HEK293 (cell line): ENCODE results near the gene DNAJC17.

ENCODE experiments used
- CTCF ChIA-PET: fragments of 350-600 bp; formaldehyde crosslinking; extraction: SDS; loops from one replicate; lab custom pipeline; 2021; ENCODE audit warnings: antibody characterized with exemption; lab: Yijun Ruan, JAX
- POLR2A ChIA-PET: fragments of 300-600 bp; formaldehyde crosslinking; extraction: SDS; loops from one replicate; lab custom pipeline; 2020; ENCODE audit warnings: antibody characterized with exemption, inconsistent platforms; lab: Yijun Ruan, JAX
- H3K27ac ChIP-seq: fragments of 200-500 bp; sonication (Bioruptor generic); 2 replicates; pipeline ENCODE4 v1.5.1; 2014; ENCODE audit warnings: low read depth, low read length, control low read depth, inconsistent platforms; ENCODE audit errors: extremely low read depth
- H3K36me3 ChIP-seq, 2 experiments: fragments of 200-500 bp in 1 of 2; sonication (Bioruptor generic) in 1 of 2; 1 replicate in 1 of 2; 2 replicates in 1 of 2; pipeline ENCODE4 v1.5.1; 2014 to 2017; ENCODE audit warnings: inconsistent platforms in 2 of 2, low read length in 2 of 2; ENCODE audit not compliant: control insufficient read depth in 2 of 2, insufficient read depth in 1 of 2
- H3K4me1 ChIP-seq: fragments of 200-500 bp; sonication (Bioruptor generic); 2 replicates; pipeline ENCODE4 v1.5.1; 2014; ENCODE audit warnings: mild to moderate bottlenecking, low read length, inconsistent platforms; ENCODE audit not compliant: control insufficient read depth, insufficient read depth
- H3K4me3 ChIP-seq: 2 replicates; pipeline ENCODE4 v1.5.1; 2011; ENCODE audit warnings: low read depth, mild to moderate bottlenecking, control low read depth, low read length, moderate library complexity
- H3K9me3 ChIP-seq: fragments of 200-500 bp; sonication (Bioruptor generic); 2 replicates; pipeline ENCODE4 v1.5.1; 2014; ENCODE audit warnings: low read depth, low read length, inconsistent platforms; ENCODE audit not compliant: control insufficient read depth, insufficient read depth
- BCL11B ChIP-seq: fragments of 450-650 bp; formaldehyde crosslinking; IDR thresholded peaks from 2 replicates; pipeline ENCODE4 v1.5.1; 2016; ENCODE audit warnings: low read depth, missing biosample characterization, missing genetic modification characterization
- GFI1B ChIP-seq: fragments of 450-650 bp; formaldehyde crosslinking; IDR thresholded peaks from 2 replicates; pipeline ENCODE4 v1.5.1; 2016; ENCODE audit warnings: missing biosample characterization, missing genetic modification characterization
- GLIS2 ChIP-seq: fragments of 450-650 bp; formaldehyde crosslinking; IDR thresholded peaks from 2 replicates; pipeline ENCODE4 v1.5.1; 2016; ENCODE audit warnings: missing biosample characterization, missing genetic modification characterization
- IKZF3 ChIP-seq: fragments of 450-650 bp; IDR thresholded peaks from 2 replicates; pipeline ENCODE4 v1.5.0; 2018; ENCODE audit warnings: missing biosample characterization, mild to moderate bottlenecking, missing genetic modification characterization, moderate library complexity
- KLF1 ChIP-seq: fragments of 450-650 bp; formaldehyde crosslinking; IDR thresholded peaks from 2 replicates; pipeline ENCODE4 v1.5.1; 2016; ENCODE audit warnings: missing biosample characterization, missing genetic modification characterization
- KLF9 ChIP-seq: fragments of 450-650 bp; formaldehyde crosslinking; IDR thresholded peaks from 2 replicates; pipeline ENCODE4 v1.5.1; 2016; ENCODE audit warnings: missing biosample characterization, missing genetic modification characterization, low read depth
- SCRT2 ChIP-seq: fragments of 450-650 bp; formaldehyde crosslinking; IDR thresholded peaks from 2 replicates; pipeline ENCODE4 v1.5.1; 2016; ENCODE audit warnings: missing biosample characterization, missing genetic modification characterization
- SP3 ChIP-seq: fragments of 450-650 bp; formaldehyde crosslinking; IDR thresholded peaks from 2 replicates; pipeline ENCODE4 v1.5.1; 2016; ENCODE audit warnings: missing biosample characterization, missing genetic modification characterization
- SP7 ChIP-seq: fragments of 450-650 bp; formaldehyde crosslinking; IDR thresholded peaks from 2 replicates; pipeline ENCODE4 v1.5.1; 2016; ENCODE audit warnings: missing biosample characterization, missing genetic modification characterization
- TCF7L2 ChIP-seq: IDR thresholded peaks from 2 replicates; pipeline ENCODE4 v1.6.1; 2011; ENCODE audit warnings: low read depth, mild to moderate bottlenecking, inconsistent platforms, low read length, moderate library complexity, borderline replicate concordance
- ZBTB48 ChIP-seq: fragments of 450-650 bp; formaldehyde crosslinking; IDR thresholded peaks from 2 replicates; pipeline ENCODE4 v1.5.1; 2016; ENCODE audit warnings: missing biosample characterization, missing genetic modification characterization
- ZEB2 ChIP-seq: fragments of 450-650 bp; formaldehyde crosslinking; IDR thresholded peaks from 2 replicates; pipeline ENCODE4 v1.5.1; 2016; ENCODE audit warnings: missing biosample characterization, missing genetic modification characterization
- ZIC2 ChIP-seq: fragments of 450-650 bp; formaldehyde crosslinking; IDR thresholded peaks from 2 replicates; pipeline ENCODE4 v1.5.1; 2016; ENCODE audit warnings: missing biosample characterization, missing genetic modification characterization
- ZNF10 ChIP-seq: fragments of 450-650 bp; formaldehyde crosslinking; IDR thresholded peaks from 2 replicates; pipeline ENCODE4 v1.5.1; 2017; ENCODE audit warnings: missing biosample characterization, missing genetic modification characterization
- ZNF112 ChIP-seq: fragments of 450-650 bp; formaldehyde crosslinking; IDR thresholded peaks from 2 replicates; pipeline ENCODE4 v1.5.0; 2017; ENCODE audit warnings: missing biosample characterization, missing genetic modification characterization
- ZNF121 ChIP-seq: fragments of 450-650 bp; formaldehyde crosslinking; IDR thresholded peaks from 2 replicates; pipeline ENCODE4 v1.5.1; 2016; ENCODE audit warnings: missing biosample characterization, missing genetic modification characterization
- ZNF138 ChIP-seq: fragments of 450-650 bp; formaldehyde crosslinking; IDR thresholded peaks from 2 replicates; pipeline ENCODE4 v1.5.1; 2016; ENCODE audit warnings: missing biosample characterization, missing genetic modification characterization, borderline replicate concordance
- ZNF169 ChIP-seq: fragments of 450-650 bp; formaldehyde crosslinking; IDR thresholded peaks from 2 replicates; pipeline ENCODE4 v1.5.1; 2016; ENCODE audit warnings: missing biosample characterization, missing genetic modification characterization
- ZNF354C ChIP-seq: fragments of 450-650 bp; formaldehyde crosslinking; IDR thresholded peaks from 2 replicates; pipeline ENCODE4 v1.5.1; 2016; ENCODE audit warnings: missing biosample characterization, missing genetic modification characterization, low read depth, borderline replicate concordance
- ZNF394 ChIP-seq: fragments of 450-650 bp; formaldehyde crosslinking; IDR thresholded peaks from 2 replicates; pipeline ENCODE4 v1.5.1; 2016; ENCODE audit warnings: missing biosample characterization, missing genetic modification characterization, mild to moderate bottlenecking, moderate library complexity, borderline replicate concordance
- ZNF510 ChIP-seq: fragments of 450-650 bp; formaldehyde crosslinking; IDR thresholded peaks from 2 replicates; pipeline ENCODE4 v1.5.1; 2018; ENCODE audit warnings: mild to moderate bottlenecking, missing genetic modification characterization, missing biosample characterization; ENCODE audit not compliant: insufficient replicate concordance
- ZNF626 ChIP-seq: fragments of 450-650 bp; sonication (Bioruptor Pico); formaldehyde crosslinking; IDR thresholded peaks from 2 replicates; pipeline ENCODE4 v1.5.1; 2018; ENCODE audit warnings: missing biosample characterization, missing genetic modification characterization, inconsistent platforms
- ZNF707 ChIP-seq: fragments of 450-650 bp; formaldehyde crosslinking; IDR thresholded peaks from 2 replicates; pipeline ENCODE4 v1.5.1; 2016; ENCODE audit warnings: missing biosample characterization, missing genetic modification characterization
- ZNF777 ChIP-seq: fragments of 450-650 bp; formaldehyde crosslinking; IDR thresholded peaks from 2 replicates; pipeline ENCODE4 v1.5.1; 2017; ENCODE audit warnings: missing biosample characterization, missing genetic modification characterization, borderline replicate concordance
- TF ChIP-seq, protein P1 (sequence below): fragments of 450-650 bp; formaldehyde crosslinking; IDR thresholded peaks from 2 replicates; pipeline ENCODE4 v1.5.1; 2016; ENCODE audit warnings: missing biosample characterization, missing genetic modification characterization, low read depth
- TF ChIP-seq, protein P2 (sequence below): fragments of 450-650 bp; formaldehyde crosslinking; IDR thresholded peaks from 2 replicates; pipeline ENCODE4 v1.5.1; 2017; ENCODE audit warnings: missing biosample characterization, missing genetic modification characterization
- TF ChIP-seq, protein P3 (sequence below): fragments of 450-650 bp; formaldehyde crosslinking; IDR thresholded peaks from 2 replicates; pipeline ENCODE4 v1.5.1; 2016; ENCODE audit warnings: missing biosample characterization, missing genetic modification characterization
- TF ChIP-seq, protein P4 (sequence below): IDR thresholded peaks from 2 replicates; pipeline ENCODE4 v1.6.1; 2011; ENCODE audit warnings: mild to moderate bottlenecking, low read depth, low read length, borderline replicate concordance

DNAJC17 gene

DNA sequence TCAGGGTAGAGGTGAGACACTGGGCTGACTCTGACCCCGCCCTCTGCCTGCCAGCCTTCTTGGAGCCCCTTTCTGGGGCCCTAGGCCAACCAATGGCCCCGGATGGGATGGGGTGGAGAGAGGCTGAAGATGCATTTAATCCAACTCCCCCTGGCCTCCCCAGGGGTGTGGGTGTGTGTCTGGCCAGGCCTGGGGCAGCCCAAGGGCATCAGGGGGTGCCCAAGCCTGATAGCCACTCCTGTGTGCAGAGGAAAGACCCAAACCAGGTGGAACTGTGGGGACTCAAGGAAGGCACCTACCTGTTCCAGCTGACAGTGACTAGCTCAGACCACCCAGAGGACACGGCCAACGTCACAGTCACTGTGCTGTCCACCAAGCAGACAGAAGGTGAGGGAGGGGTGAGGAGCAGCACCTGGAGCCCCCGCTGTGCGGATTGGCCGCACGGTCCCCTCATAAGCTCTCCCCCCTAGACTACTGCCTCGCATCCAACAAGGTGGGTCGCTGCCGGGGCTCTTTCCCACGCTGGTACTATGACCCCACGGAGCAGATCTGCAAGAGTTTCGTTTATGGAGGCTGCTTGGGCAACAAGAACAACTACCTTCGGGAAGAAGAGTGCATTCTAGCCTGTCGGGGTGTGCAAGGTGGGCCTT is 46.1 kb upstream of the DNAJC17 start:
- H3K27ac ChIP-seq, result no peak overlapping the region
- no peaks in the 10 kb centered on the region for H3K9me3 ChIP-seq
- POLR2A ChIA-PET, result interaction anchor here (2.1 kb wide), 1 partner anchor 41 kb away, joined by 4 read pairs; the partner anchor contains the start of gene VPS18
- H3K4me1 ChIP-seq, result no peaks in the 10 kb centered on the region
- CTCF ChIA-PET, result interaction anchor here (7.7 kb wide), 1 partner anchor 42 kb away, joined by 117 read pairs; the partner anchor contains the start of gene VPS18
- TF ChIP-seq BCL11B (tag by site-specific recombination) (no peak), ZNF354C (tag by site-specific recombination) (no peak), ZEB2 (no peak), ZNF777 (tag by site-specific recombination) (no peak), ZNF510 (no peak), ZNF626 (no peak), ZNF10 (no peak), ZNF138 (tag by site-specific recombination) (no peak), KLF9 (tag by site-specific recombination) (no peak)
- TF ChIP-seq, protein P1, sequence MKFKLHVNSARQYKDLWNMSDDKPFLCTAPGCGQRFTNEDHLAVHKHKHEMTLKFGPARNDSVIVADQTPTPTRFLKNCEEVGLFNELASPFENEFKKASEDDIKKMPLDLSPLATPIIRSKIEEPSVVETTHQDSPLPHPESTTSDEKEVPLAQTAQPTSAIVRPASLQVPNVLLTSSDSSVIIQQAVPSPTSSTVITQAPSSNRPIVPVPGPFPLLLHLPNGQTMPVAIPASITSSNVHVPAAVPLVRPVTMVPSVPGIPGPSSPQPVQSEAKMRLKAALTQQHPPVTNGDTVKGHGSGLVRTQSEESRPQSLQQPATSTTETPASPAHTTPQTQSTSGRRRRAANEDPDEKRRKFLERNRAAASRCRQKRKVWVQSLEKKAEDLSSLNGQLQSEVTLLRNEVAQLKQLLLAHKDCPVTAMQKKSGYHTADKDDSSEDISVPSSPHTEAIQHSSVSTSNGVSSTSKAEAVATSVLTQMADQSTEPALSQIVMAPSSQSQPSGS (tag by site-specific recombination), result no peak
- TF ChIP-seq, protein P2, sequence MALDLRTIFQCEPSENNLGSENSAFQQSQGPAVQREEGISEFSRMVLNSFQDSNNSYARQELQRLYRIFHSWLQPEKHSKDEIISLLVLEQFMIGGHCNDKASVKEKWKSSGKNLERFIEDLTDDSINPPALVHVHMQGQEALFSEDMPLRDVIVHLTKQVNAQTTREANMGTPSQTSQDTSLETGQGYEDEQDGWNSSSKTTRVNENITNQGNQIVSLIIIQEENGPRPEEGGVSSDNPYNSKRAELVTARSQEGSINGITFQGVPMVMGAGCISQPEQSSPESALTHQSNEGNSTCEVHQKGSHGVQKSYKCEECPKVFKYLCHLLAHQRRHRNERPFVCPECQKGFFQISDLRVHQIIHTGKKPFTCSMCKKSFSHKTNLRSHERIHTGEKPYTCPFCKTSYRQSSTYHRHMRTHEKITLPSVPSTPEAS (tag by site-specific recombination), result no peak
- no peak overlapping the region for H3K4me3 ChIP-seq
- peaks cover 0 to 41% of the 10 kb centered on the region in 2 experiments; a peak in 2 of 3 replicates for H3K36me3 ChIP-seq

DNA sequence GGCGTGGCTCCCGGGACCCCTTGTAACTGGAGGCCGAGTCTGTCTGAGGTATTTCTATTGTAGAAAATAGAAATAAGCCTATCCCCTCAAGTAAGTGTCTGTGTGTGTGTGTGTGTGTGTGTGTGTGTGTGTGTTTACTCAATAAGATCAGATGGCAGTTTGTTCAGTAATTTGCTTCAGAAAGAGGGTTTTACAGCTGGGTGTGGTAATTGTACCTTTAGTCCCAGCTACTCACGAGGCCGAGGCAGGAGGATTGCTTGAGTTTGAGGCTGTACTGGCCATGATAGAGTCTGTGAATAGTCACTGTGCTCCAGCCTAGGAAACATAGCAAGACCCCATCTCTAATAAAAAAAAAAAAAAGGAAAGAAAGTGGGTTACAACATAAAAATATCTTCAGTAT is 45.3 kb upstream of the DNAJC17 start:
- no peaks in the 10 kb centered on the region for H3K4me1 ChIP-seq
- peaks cover 0 to 41% of the 10 kb centered on the region in 2 experiments; a peak in 2 of 3 replicates for H3K36me3 ChIP-seq
- H3K4me3 ChIP-seq, result no peak overlapping the region
- no peak for TF ChIP-seq TCF7L2
- TF ChIP-seq, protein P2 (tag by site-specific recombination), result peak; percentile 75
- no peak for TF ChIP-seq ZNF112 (tag by site-specific recombination)
- TF ChIP-seq, protein P3, sequence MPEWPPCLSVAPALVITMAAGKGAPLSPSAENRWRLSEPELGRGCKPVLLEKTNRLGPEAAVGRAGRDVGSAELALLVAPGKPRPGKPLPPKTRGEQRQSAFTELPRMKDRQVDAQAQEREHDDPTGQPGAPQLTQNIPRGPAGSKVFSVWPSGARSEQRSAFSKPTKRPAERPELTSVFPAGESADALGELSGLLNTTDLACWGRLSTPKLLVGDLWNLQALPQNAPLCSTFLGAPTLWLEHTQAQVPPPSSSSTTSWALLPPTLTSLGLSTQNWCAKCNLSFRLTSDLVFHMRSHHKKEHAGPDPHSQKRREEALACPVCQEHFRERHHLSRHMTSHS (tag by site-specific recombination), result no peak
- TF ChIP-seq ZNF707 (tag by site-specific recombination), result no peak
- no peak for TF ChIP-seq GLIS2 (tag by site-specific recombination)
- TF ChIP-seq ZNF394 (tag by site-specific recombination), result no peak
- no peak for TF ChIP-seq SCRT2 (tag by site-specific recombination)
- TF ChIP-seq KLF1 (tag by site-specific recombination), result peak; percentile 95
- TF ChIP-seq SP3 (tag by site-specific recombination), result no peak
- no peak for TF ChIP-seq GFI1B
- peak; percentile 31; the same call in 1 of the 2 replicates for TF ChIP-seq SP7 (tag by site-specific recombination)
- no peak for TF ChIP-seq IKZF3 (tag by site-specific recombination)
- no peak for TF ChIP-seq ZBTB48 (tag by site-specific recombination)
- TF ChIP-seq ZIC2, result no peak
- TF ChIP-seq ZNF169 (tag by site-specific recombination), result no peak
- TF ChIP-seq, protein P4, sequence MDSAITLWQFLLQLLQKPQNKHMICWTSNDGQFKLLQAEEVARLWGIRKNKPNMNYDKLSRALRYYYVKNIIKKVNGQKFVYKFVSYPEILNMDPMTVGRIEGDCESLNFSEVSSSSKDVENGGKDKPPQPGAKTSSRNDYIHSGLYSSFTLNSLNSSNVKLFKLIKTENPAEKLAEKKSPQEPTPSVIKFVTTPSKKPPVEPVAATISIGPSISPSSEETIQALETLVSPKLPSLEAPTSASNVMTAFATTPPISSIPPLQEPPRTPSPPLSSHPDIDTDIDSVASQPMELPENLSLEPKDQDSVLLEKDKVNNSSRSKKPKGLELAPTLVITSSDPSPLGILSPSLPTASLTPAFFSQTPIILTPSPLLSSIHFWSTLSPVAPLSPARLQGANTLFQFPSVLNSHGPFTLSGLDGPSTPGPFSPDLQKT, result no peak
- no peak for TF ChIP-seq ZNF121 (tag by site-specific recombination)
- H3K9me3 ChIP-seq, result no peaks in the 10 kb centered on the region
- POLR2A ChIA-PET, result no interaction called here
- CTCF ChIA-PET, result interaction anchor here (0.7 kb wide), 1 partner anchor 39 kb away, joined by 3 read pairs; no protein-coding TSS in a partner anchor
- no peak overlapping the region for H3K27ac ChIP-seq
